Keratinocyte (primary cell): ENCODE measurements around the gene TAS2R50. TPM values are rescaled to one million over a fixed set of nuclear protein-coding genes. Genes with fewer than 3 reads are reported as not detected.

Source experiments
- DNase-seq: peaks from one replicate; pipeline ENCODE4 v3.0.0-alpha.2; 2011; ENCODE audit warnings: low read depth, missing footprints, low spot score
- FAIRE-seq: peaks from 2 replicates; lab custom pipeline; 2011; peaks lifted over from hg19 to GRCh38; lab: Jason Lieb, UNC
- H2AFZ ChIP-seq: 2 replicates; pipeline ENCODE4 v1.6.0; 2012; ENCODE audit warnings: low read length, control low read depth, inconsistent platforms; ENCODE audit not compliant: control insufficient read depth
- H3K27ac ChIP-seq: 2 replicates; pipeline ENCODE4 v1.5.1; 2011; ENCODE audit warnings: low read length; ENCODE audit not compliant: control insufficient read depth, insufficient read depth
- H3K27me3 ChIP-seq: 3 replicates; pipeline ENCODE4 v1.6.0; 2011; ENCODE audit warnings: low read length; ENCODE audit not compliant: control insufficient read depth, insufficient read depth; ENCODE audit errors: extremely low read depth
- H3K36me3 ChIP-seq, 2 experiments: 2 replicates in 1 of 2; 3 replicates in 1 of 2; pipeline ENCODE4 v1.5.1; 2011; ENCODE audit warnings: low read length in 2 of 2, mild to moderate bottlenecking in 1 of 2; ENCODE audit not compliant: control insufficient read depth in 2 of 2, insufficient read depth in 2 of 2; ENCODE audit errors: extremely low read depth in 1 of 2
- H3K4me1 ChIP-seq: 3 replicates; pipeline ENCODE4 v1.5.1; 2011; ENCODE audit warnings: low read length; ENCODE audit not compliant: control insufficient read depth, insufficient read depth; ENCODE audit errors: extremely low read depth
- H3K4me2 ChIP-seq: 3 replicates; pipeline ENCODE4 v1.6.0; 2011; ENCODE audit warnings: low read depth, low read length; ENCODE audit not compliant: control insufficient read depth, insufficient read depth; ENCODE audit errors: extremely low read depth
- H3K4me3 ChIP-seq, 3 experiments: fragments of 200-600 bp in 1 of 3; sonication (generic) in 1 of 3; 2 replicates in 2 of 3; 3 replicates in 1 of 3; pipeline ENCODE4 v1.5.1; 2011 to 2016; ENCODE audit warnings: low read length in 3 of 3, mild to moderate bottlenecking in 3 of 3, control low read depth in 2 of 3, inconsistent platforms in 1 of 3, low read depth in 1 of 3, mixed read lengths in 1 of 3, mixed run types in 1 of 3, moderate library complexity in 1 of 3; ENCODE audit not compliant: control insufficient read depth in 2 of 3, insufficient read depth in 2 of 3; ENCODE audit errors: extremely low read depth in 1 of 3
- H3K79me2 ChIP-seq: 2 replicates; pipeline ENCODE4 v1.6.0; 2012; ENCODE audit warnings: low read length; ENCODE audit not compliant: control insufficient read depth, insufficient read depth
- H3K9ac ChIP-seq: 3 replicates; pipeline ENCODE4 v1.6.0; 2011; ENCODE audit warnings: low read length; ENCODE audit not compliant: control insufficient read depth, insufficient read depth; ENCODE audit errors: extremely low read depth
- H3K9me1 ChIP-seq: 3 replicates; pipeline ENCODE4 v1.6.0; 2011; ENCODE audit warnings: low read length; ENCODE audit not compliant: control insufficient read depth, insufficient read depth; ENCODE audit errors: extremely low read depth
- H3K9me3 ChIP-seq: 2 replicates; pipeline ENCODE4 v1.5.1; 2012; ENCODE audit warnings: low read depth, low read length; ENCODE audit not compliant: control insufficient read depth
- H4K20me1 ChIP-seq: 3 replicates; pipeline ENCODE4 v1.6.0; 2011; ENCODE audit warnings: low read length; ENCODE audit not compliant: control insufficient read depth, insufficient read depth; ENCODE audit errors: extremely low read depth
- CTCF ChIP-seq, 3 experiments: IDR thresholded peaks in 1 of 3; conservative IDR thresholded peaks in 1 of 3; optimal IDR thresholded peaks in 1 of 3; 2 replicates in 2 of 3; 3 replicates in 1 of 3; pipeline versions ENCODE3 to v1.5.1; 2011; ENCODE audit warnings: low read length in 3 of 3, mild to moderate bottlenecking in 3 of 3, moderate library complexity in 2 of 3, control low read depth in 1 of 3, inconsistent platforms in 1 of 3; ENCODE audit not compliant: insufficient read depth in 2 of 3; ENCODE audit errors: extremely low read depth in 1 of 3
- EZH2 ChIP-seq: IDR thresholded peaks from one replicate; pipeline ENCODE4 v1.6.1; 2012; ENCODE audit warnings: inconsistent platforms, mild to moderate bottlenecking, low read length, moderate library complexity
- dilution Hi-C: fragments of 300-500 bp; cut with MboI; formaldehyde crosslinking; loops from one replicate; pipeline ENCODE4 v1.7.0; 2020; ENCODE audit warnings: low sequenced_read_pairs; ENCODE audit not compliant: extremely low pct_ligation_motif_present
- polyA plus RNA-seq, 5 experiments: library from polyadenylated mRNA; depleted of rRNA in 3 of 5; stranded (reverse) in 3 of 5; stranded (forward) in 1 of 5; unstranded in 1 of 5; fragments of >200 nt; gene quantifications; 1 replicate in 1 of 5; 2 replicates in 3 of 5; 3 replicates in 1 of 5; pipeline versions ENCODE4 v1.2.1 to v1.2.3, GENCODE V29; 2011 to 2012; ENCODE audit warnings: missing spikeins in 2 of 5, low read depth in 1 of 5, low replicate concordance in 1 of 5

TAS2R50 gene
- polyA plus RNA-seq, 1 donor (not counting 4 experiments of a cell fraction or from before 2014, with no cell fraction given) = 0.10 TPM

DNA sequence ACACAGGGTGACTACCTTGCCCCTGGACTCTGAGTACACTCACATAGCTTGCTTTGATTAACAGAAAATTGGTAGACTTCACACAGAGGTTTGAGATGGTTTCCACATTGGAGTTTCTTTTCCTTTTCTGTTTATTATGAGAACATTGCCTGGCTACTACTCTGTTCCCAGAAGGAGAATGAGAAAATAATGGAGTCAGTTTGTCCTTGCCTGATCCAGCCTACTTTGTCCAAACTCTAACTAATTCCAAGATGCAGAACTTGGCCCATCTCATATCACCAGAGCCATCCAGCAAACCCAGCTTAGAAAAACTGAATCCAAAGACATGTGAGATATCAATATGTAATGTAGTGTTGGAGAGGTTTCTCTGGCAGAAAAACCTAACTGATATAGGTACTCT lies 20.4 kb downstream of the TAS2R50 start:
- Histone ChIP-seq H2AFZ (no peak overlapping the region), H3K4me1 (peaks cover 17% of the 10 kb centered on the region), H3K27me3 (no peaks in the 10 kb centered on the region), H3K9ac (no peak overlapping the region), H3K36me3 (peaks cover 0 to under 1% of the 10 kb centered on the region in 2 experiments), H3K79me2 (no peaks in the 10 kb centered on the region), H3K9me3 (no peaks in the 10 kb centered on the region), H3K4me3 (no peak overlapping the region), H3K4me2 (no peak overlapping the region), H4K20me1 (no peaks in the 10 kb centered on the region), H3K27ac (no peak overlapping the region), H3K9me1 (no peaks in the 10 kb centered on the region)
- no peak for DNase-seq
- TF ChIP-seq EZH2 = no peak
- no peak for TF ChIP-seq CTCF (optimal IDR thresholded peaks at IDR 0.05 in 1 of 3, IDR thresholded peaks at IDR 0.05 in 1 of 3, conservative IDR thresholded peaks at IDR 0.05 in 1 of 3; ENCODE audit: extremely low read depth in 1 of 3, insufficient read depth in 2 of 3, low read length in 3 of 3)
- FAIRE-seq = no peak
- dilution Hi-C loops = no loop called here

- Histone ChIP-seq H2AFZ (no peak overlapping the region), H3K27ac (no peak overlapping the region), H4K20me1 (no peaks in the 10 kb centered on the region), H3K4me2 (no peak overlapping the region), H3K36me3 (peaks cover 0 to 1% of the 10 kb centered on the region in 2 experiments), H3K79me2 (no peaks in the 10 kb centered on the region), H3K9ac (no peak overlapping the region), H3K4me3 (no peak overlapping the region), H3K9me1 (no peaks in the 10 kb centered on the region), H3K27me3 (no peaks in the 10 kb centered on the region), H3K9me3 (no peaks in the 10 kb centered on the region), H3K4me1 (peaks cover 17% of the 10 kb centered on the region)
- TF ChIP-seq CTCF (optimal IDR thresholded peaks at IDR 0.05 in 1 of 3, IDR thresholded peaks at IDR 0.05 in 1 of 3, conservative IDR thresholded peaks at IDR 0.05 in 1 of 3; ENCODE audit: extremely low read depth in 1 of 3, insufficient read depth in 2 of 3, low read length in 3 of 3) (no peak), EZH2 (no peak)
- DNase-seq (no peak), FAIRE-seq (no peak)
- dilution Hi-C loops = no loop called here
Observed at GRCh38 chr12:10965476-10965875, 21.2 kb downstream of the TAS2R50 start.
